ENCODE measurements around the gene HHAT. TPM values are rescaled to one million over a fixed set of nuclear protein-coding genes. Genes with fewer than 3 reads are reported as not detected.

The HHAT gene
- total and polyA plus RNA-seq, 9 of the 15 experiments (the other 6 are each of a cell fraction or from before 2014, with no cell fraction given), result 0.07 to 0.16 (median 0.13) TPM; not detected in 1

DNA sequence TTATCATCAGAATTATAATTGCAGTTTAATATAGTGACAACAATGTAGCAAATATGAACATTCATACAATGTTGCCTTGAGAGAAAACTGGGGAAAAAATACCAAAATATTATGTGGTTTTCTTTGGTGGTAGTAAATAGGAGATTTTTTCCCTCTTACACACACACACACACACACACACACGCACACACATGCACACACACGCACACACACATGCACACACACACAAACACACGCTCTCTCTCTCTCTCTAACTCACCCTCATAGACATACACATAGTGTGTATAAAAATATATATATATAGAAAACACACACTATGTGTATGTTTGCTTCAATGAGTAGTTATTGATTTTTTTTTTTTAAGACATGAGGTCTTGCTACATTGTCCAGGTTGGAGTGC lies 211.6 kb downstream of the HHAT start (continued):
- TF ChIP-seq, protein P1, sequence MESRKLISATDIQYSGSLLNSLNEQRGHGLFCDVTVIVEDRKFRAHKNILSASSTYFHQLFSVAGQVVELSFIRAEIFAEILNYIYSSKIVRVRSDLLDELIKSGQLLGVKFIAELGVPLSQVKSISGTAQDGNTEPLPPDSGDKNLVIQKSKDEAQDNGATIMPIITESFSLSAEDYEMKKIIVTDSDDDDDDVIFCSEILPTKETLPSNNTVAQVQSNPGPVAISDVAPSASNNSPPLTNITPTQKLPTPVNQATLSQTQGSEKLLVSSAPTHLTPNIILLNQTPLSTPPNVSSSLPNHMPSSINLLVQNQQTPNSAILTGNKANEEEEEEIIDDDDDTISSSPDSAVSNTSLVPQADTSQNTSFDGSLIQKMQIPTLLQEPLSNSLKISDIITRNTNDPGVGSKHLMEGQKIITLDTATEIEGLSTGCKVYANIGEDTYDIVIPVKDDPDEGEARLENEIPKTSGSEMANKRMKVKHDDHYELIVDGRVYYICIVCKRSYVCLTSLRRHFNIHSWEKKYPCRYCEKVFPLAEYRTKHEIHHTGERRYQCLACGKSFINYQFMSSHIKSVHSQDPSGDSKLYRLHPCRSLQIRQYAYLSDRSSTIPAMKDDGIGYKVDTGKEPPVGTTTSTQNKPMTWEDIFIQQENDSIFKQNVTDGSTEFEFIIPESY (CRISPR knock-in tag; IDR thresholded peaks at IDR 0.05), result no peak
- no peak for TF ChIP-seq SETDB1 (IDR thresholded peaks at IDR 0.05; ENCODE audit: low read length)
- no peak for TF ChIP-seq TAF15 (IDR thresholded peaks at IDR 0.05; ENCODE audit: low read depth, low read length)
- no peak for TF ChIP-seq FOS (IDR thresholded peaks at IDR 0.05; ENCODE audit: extremely low read depth, insufficient read length)

DNA sequence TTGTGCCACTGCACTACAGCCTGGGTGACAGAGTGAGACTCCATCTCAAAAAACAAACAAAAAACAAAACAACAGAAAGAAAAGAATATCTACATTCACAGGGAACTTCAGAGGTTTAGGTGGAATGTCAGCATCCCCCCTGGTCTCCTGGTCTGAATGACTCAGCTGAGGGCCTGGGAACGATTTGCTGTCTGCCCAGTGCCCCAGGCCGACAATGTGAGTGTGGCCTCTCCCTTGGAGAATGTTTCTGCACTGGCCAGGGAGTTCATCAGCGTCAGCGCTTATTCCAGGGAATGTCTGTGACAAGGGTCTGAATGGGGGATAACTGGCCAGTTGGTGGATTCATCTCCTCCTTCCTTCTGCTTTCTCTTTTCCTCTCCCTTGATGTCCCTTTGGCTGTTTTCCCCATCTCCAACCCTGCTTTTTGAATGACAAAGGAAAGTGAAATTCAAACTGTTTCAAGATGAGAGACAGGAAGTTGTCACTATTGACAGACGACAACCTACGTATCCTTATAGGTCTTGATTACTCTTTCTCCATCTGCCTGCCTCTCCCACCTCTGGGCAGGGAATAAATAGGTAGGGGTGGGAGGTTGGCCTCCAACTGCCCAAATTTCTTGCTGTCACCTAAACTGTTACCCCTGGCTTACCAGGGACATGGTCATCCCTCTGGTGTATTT lies 213.1 kb downstream of the HHAT start:
- Histone ChIP-seq H3K9ac (ENCODE audit: insufficient read depth in 1 of 2, low read depth in 2 of 2, low read length in 2 of 2) (no peak overlapping the region), H3K36me3 (ENCODE audit: control insufficient read depth, insufficient read depth, low read length) (no peaks in the 10 kb centered on the region), H4K20me1 (replicated peaks; ENCODE audit: control insufficient read depth, insufficient read depth, low read length) (no peaks in the 10 kb centered on the region), H3K4me1 (replicated peaks in 1 of 2; ENCODE audit: control insufficient read depth in 2 of 2, insufficient read depth in 2 of 2, low read length in 2 of 2) (no peaks in the 10 kb centered on the region), H3K9me1 (ENCODE audit: control insufficient read depth, insufficient read depth, low read length) (no peaks in the 10 kb centered on the region), H3K4me3 (no peak overlapping the region), H3K27me3 (ENCODE audit: control insufficient read depth in 2 of 2, insufficient read depth in 2 of 2, low read length in 2 of 2) (no peaks in the 10 kb centered on the region), H3K4me2 (ENCODE audit: insufficient read depth, low read length) (no peak overlapping the region), H3K27ac (ENCODE audit: extremely low read depth, low read depth, low read length) (no peak overlapping the region), H3K9me3 (replicated peaks; ENCODE audit: control insufficient read depth, insufficient read depth, low read depth, low read length) (no peaks in the 10 kb centered on the region), H2AFZ (ENCODE audit: low read depth, low read length) (no peak overlapping the region), H3K79me2 (ENCODE audit: control insufficient read depth, insufficient read depth, low read length) (no peaks in the 10 kb centered on the region)
- no peak for ATAC-seq
- intact Hi-C loops (cut with micrococcal nuclease) (no loop called here), in situ Hi-C loops (cut with MboI) (no loop called here)
- DNase-seq (ENCODE audit: extremely low read depth in 1 of 4, low spot score in 3 of 4), result no peak
- CTCF ChIA-PET (ENCODE audit: low intra/inter-chr PET ratio), result no interaction called here
- FAIRE-seq, result no peak
- POLR2A ChIA-PET, result no interaction called here
- 9% methylated on average over 6 of the region's 6 CpGs for WGBS (ENCODE audit: insufficient coverage, low coverage, missing lambda C conversion rate)
- no TSS peak for BruUV-seq (replicated peaks)
- TF ChIP-seq CBX2 (IDR thresholded peaks at IDR 0.05; ENCODE audit: insufficient read depth, low read length, poor library complexity, severe bottlenecking) (no peak), ETS2 (tag; IDR thresholded peaks at IDR 0.05; ENCODE audit: borderline replicate concordance, poor library complexity, severe bottlenecking) (no peak), ZFX (CRISPR knock-in tag; IDR thresholded peaks at IDR 0.05) (no peak), BRD4 (IDR thresholded peaks at IDR 0.05) (no peak), ZSCAN32 (CRISPR knock-in tag; IDR thresholded peaks at IDR 0.05) (no peak), SIN3B (IDR thresholded peaks at IDR 0.05; ENCODE audit: low read depth) (no peak), TAF1 (IDR thresholded peaks at IDR 0.05; ENCODE audit: control insufficient read depth, extremely low read depth, insufficient read depth, low read length, severe bottlenecking) (no peak), SREBF2 (CRISPR knock-in tag; IDR thresholded peaks at IDR 0.05) (no peak), TAL1 (IDR thresholded peaks at IDR 0.05) (no peak), NFRKB (IDR thresholded peaks at IDR 0.05; ENCODE audit: low read depth) (no peak), RBFOX2 (IDR thresholded peaks at IDR 0.05; ENCODE audit: low read depth, low read length) (no peak), MAFK (IDR thresholded peaks at IDR 0.05; ENCODE audit: low read length) (no peak)
